ENCODE results near the gene ALKBH1. TPM values are rescaled to one million over a fixed set of nuclear protein-coding genes. Genes with fewer than 3 reads are reported as not detected.

Gene ALKBH1
- total and polyA plus RNA-seq, 2 donors (not counting 1 experiment from before 2014, with no cell fraction given) = 8.8 to 21.8 TPM

DNA sequence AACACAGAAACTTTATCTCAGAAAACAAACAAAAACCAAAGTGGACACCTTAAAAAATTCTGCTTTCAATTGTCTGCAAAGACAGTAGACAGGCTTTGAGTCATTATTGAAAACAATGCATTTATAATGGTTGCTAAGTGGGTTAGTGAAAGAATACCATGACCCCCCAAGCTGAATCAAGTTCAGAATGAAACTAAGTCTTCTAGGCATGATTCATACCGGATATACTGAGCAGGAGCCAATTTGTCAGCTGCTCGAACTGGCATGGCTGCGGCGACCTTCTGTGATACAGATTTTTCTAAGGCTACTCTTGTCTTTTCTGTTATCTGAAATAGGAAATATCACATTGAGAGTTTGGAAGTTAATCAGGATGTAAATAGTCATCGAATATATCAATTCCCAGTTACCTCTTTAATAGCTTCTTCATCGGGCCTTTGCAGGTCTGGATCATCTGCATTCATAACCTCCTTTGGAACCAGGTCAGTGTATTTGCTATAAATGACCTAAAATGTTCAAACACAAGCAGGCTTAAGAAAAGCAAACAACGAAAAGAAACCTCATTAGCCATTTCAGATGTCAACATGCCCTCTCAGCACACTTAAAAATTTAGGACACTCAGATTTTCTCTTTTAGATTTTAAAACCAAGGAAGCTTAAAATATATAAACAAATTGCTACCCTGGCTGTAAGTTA is 30.9 kb upstream of the ALKBH1 start:
- no peak for ATAC-seq (ENCODE audit: low read depth)
- H3K27me3 ChIP-seq (replicated peaks in 1 of 4; ENCODE audit: control extremely low read depth in 1 of 4, control insufficient read depth in 3 of 4, insufficient read depth in 4 of 4, low read length in 3 of 4) = no peaks in the 10 kb centered on the region
- intact Hi-C loops (cut with micrococcal nuclease) = no loop called here
- H3K27ac ChIP-seq (ENCODE audit: low read length in 2 of 2) = no peak overlapping the region
- no peak for DNase-seq
- TF ChIP-seq, protein P1, sequence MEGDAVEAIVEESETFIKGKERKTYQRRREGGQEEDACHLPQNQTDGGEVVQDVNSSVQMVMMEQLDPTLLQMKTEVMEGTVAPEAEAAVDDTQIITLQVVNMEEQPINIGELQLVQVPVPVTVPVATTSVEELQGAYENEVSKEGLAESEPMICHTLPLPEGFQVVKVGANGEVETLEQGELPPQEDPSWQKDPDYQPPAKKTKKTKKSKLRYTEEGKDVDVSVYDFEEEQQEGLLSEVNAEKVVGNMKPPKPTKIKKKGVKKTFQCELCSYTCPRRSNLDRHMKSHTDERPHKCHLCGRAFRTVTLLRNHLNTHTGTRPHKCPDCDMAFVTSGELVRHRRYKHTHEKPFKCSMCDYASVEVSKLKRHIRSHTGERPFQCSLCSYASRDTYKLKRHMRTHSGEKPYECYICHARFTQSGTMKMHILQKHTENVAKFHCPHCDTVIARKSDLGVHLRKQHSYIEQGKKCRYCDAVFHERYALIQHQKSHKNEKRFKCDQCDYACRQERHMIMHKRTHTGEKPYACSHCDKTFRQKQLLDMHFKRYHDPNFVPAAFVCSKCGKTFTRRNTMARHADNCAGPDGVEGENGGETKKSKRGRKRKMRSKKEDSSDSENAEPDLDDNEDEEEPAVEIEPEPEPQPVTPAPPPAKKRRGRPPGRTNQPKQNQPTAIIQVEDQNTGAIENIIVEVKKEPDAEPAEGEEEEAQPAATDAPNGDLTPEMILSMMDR (IDR thresholded peaks at IDR 0.05) = no peak
- TF ChIP-seq EZH2 (IDR thresholded peaks at IDR 0.05; ENCODE audit: borderline replicate concordance, insufficient read depth, low read depth, low read length, poor library complexity, severe bottlenecking) = no peak
- peaks cover 7 to 64% of the 10 kb centered on the region in 2 experiments for H3K36me3 ChIP-seq (replicated peaks in 1 of 2; ENCODE audit: control extremely low read depth in 1 of 2, control insufficient read depth in 1 of 2, extremely low read depth in 1 of 2, insufficient read depth in 2 of 2, low read length in 1 of 2)
- H2AFZ ChIP-seq (ENCODE audit: insufficient read depth, low read depth, low read length, poor library complexity, severe bottlenecking) = no peak overlapping the region
- ChIA-PET CTCF (no interaction called here), POLR2A (interaction anchor here (0.5 kb wide), 1 partner anchor 137 kb away, joined by 5 read pairs; no protein-coding TSS in a partner anchor)
- peaks cover 51% of the 10 kb centered on the region for H3K79me2 ChIP-seq (ENCODE audit: control insufficient read depth, insufficient read depth, low read length)
- no peak overlapping the region for H3K4me3 ChIP-seq (ENCODE audit: control extremely low read depth in 1 of 5, extremely low read depth in 1 of 5, insufficient read depth in 1 of 5, low read depth in 2 of 5, low read length in 4 of 5)
- Mint-ChIP-seq H3K27ac (no peak overlapping the region), H3K4me3 (no peak overlapping the region), H3K9me3 (ENCODE audit: insufficient read depth) (no peaks in the 10 kb centered on the region), H3K27me3 (no peaks in the 10 kb centered on the region), H3K4me1 (peaks cover 2% of the 10 kb centered on the region)
- H3K4me2 ChIP-seq (replicated peaks; ENCODE audit: low read depth, low read length, poor library complexity, severe bottlenecking) = no peak overlapping the region
- 80% methylated on average over 1 of the region's 7 CpGs for WGBS (ENCODE audit: insufficient coverage)
- no peaks in the 10 kb centered on the region for H3K9me3 ChIP-seq (ENCODE audit: control extremely low read depth in 1 of 3, control insufficient read depth in 2 of 3, insufficient read depth in 1 of 3, low read length in 2 of 3)
- no peak overlapping the region for H3K9ac ChIP-seq (ENCODE audit: low read length)
- H4K20me1 ChIP-seq (ENCODE audit: control insufficient read depth, insufficient read depth, low read length, poor library complexity, severe bottlenecking) = peaks cover 33% of the 10 kb centered on the region
- no peaks in the 10 kb centered on the region for H3K4me1 ChIP-seq (ENCODE audit: control insufficient read depth in 2 of 2, insufficient read depth in 2 of 2, low read length in 2 of 2)

DNA sequence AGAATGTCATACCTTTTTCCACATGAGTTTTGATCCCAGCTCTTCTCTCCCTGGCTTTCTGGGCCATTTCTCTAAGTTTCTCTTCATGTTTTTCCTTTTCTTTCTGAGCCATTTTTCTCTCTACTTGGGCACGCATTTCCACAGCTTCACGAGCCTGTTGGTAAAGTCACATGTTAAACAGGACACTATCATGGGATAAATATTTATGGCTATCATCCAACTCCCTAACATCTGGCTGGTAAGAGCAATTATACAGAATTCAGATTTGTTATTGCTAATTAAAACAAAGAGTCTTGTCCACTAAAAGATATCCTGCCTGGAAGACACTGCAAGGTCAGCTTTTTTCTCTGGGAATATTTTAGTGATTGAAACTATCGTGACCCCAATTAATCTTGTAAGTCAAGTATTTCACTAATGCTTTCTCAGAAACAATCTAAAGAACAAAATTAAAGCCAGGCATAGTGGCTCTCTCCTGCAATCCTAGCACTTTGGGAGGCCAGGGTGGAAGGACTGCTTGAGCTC is 23.2 kb upstream of the ALKBH1 start:
- ChIA-PET POLR2A (no interaction called here), CTCF (interaction anchor here (0.5 to 1.2 kb wide), 3 partner anchors 13 to 664 kb away, joined by 3 to 5 read pairs (median 5); no protein-coding TSS in a partner anchor)
- DNase-seq (no peak), ATAC-seq (ENCODE audit: low read depth) (no peak)
- Histone ChIP-seq H4K20me1 (ENCODE audit: control insufficient read depth, insufficient read depth, low read length, poor library complexity, severe bottlenecking) (no peaks in the 10 kb centered on the region), H2AFZ (ENCODE audit: insufficient read depth, low read depth, low read length, poor library complexity, severe bottlenecking) (no peak overlapping the region), H3K9me3 (ENCODE audit: control extremely low read depth in 1 of 3, control insufficient read depth in 2 of 3, insufficient read depth in 1 of 3, low read length in 2 of 3) (no peaks in the 10 kb centered on the region), H3K4me1 (ENCODE audit: control insufficient read depth in 2 of 2, insufficient read depth in 2 of 2, low read length in 2 of 2) (no peaks in the 10 kb centered on the region), H3K4me2 (replicated peaks; ENCODE audit: low read depth, low read length, poor library complexity, severe bottlenecking) (no peak overlapping the region), H3K27me3 (replicated peaks in 1 of 4; ENCODE audit: control extremely low read depth in 1 of 4, control insufficient read depth in 3 of 4, insufficient read depth in 4 of 4, low read length in 3 of 4) (no peaks in the 10 kb centered on the region), H3K9ac (ENCODE audit: low read length) (no peak overlapping the region), H3K36me3 (replicated peaks in 1 of 2; ENCODE audit: control extremely low read depth in 1 of 2, control insufficient read depth in 1 of 2, extremely low read depth in 1 of 2, insufficient read depth in 2 of 2, low read length in 1 of 2) (peaks cover 15 to 88% of the 10 kb centered on the region in 2 experiments), H3K27ac (ENCODE audit: low read length in 2 of 2) (no peak overlapping the region), H3K4me3 (ENCODE audit: control extremely low read depth in 1 of 5, extremely low read depth in 1 of 5, insufficient read depth in 1 of 5, low read depth in 2 of 5, low read length in 4 of 5) (no peak overlapping the region), H3K79me2 (ENCODE audit: control insufficient read depth, insufficient read depth, low read length) (peaks cover 31% of the 10 kb centered on the region)
- H3K4me3 Mint-ChIP-seq = no peak overlapping the region
- TF ChIP-seq, protein P1 (IDR thresholded peaks at IDR 0.05) = no peak
- no peak for TF ChIP-seq EZH2 (IDR thresholded peaks at IDR 0.05; ENCODE audit: borderline replicate concordance, insufficient read depth, low read depth, low read length, poor library complexity, severe bottlenecking)
- H3K27ac Mint-ChIP-seq = no peak overlapping the region
- no peaks in the 10 kb centered on the region for H3K9me3 Mint-ChIP-seq (ENCODE audit: insufficient read depth)
- intact Hi-C loops (cut with micrococcal nuclease) = no loop called here
- no peaks in the 10 kb centered on the region for H3K4me1 Mint-ChIP-seq
- H3K27me3 Mint-ChIP-seq = no peaks in the 10 kb centered on the region
- no CpG with 5 or more reads among the region's 3 CpGs for WGBS (ENCODE audit: insufficient coverage)
